Stimulated activated CD8-positive, alpha-beta memory T cell treated with anti-CD3 and anti-CD28 coated beads, Interleukin-15, amount 100 ng/mL, for 48 hours (primary cell): Measurements from ENCODE around the gene SPPL2B.
"Not testable (repeated sequence)": the region's sequence is repeated elsewhere in the genome, so short reads cannot be mapped to it uniquely, and the experiment has no call there.

ENCODE experiments used
- DNase-seq, 2 donors: peaks; one replicate each; pipeline ENCODE4 v3.0.0-alpha.2; 2020; ENCODE audit warnings: low read depth in 2 of 2

Gene SPPL2B

GRCh38 chr19:2328401-2329148 lies at the start of gene SPPL2B, which contains the start of gene LSM7:
SPPL2B (plus strand) TSS chr19:2328684; CDS start chr19:2328710, 26 bp downstream.
LSM7 (minus strand) TSS chr19:2328586; CDS start chr19:2328566, 20 bp downstream.
- DNase-seq = peak; percentile 87 to 89

- no peak for DNase-seq
Observed at GRCh38 chr19:2280633-2281264, 47.7 kb upstream of the SPPL2B start.

GRCh38 chr19:2281265-2282061 lies 47.0 kb upstream of the SPPL2B start:
- DNase-seq = not testable (repeated sequence)

GRCh38 chr19:2282062-2282861 lies 46.2 kb upstream of the SPPL2B start, which contains the start of gene PEAK3:
PEAK3 (minus strand) TSS chr19:2282175; CDS start chr19:2280931, 1,244 bp downstream.
- no peak for DNase-seq

GRCh38 chr19:2282862-2283237 lies 45.6 kb upstream of the SPPL2B start:
- no peak for DNase-seq

- DNase-seq = no peak
Observed at GRCh38 chr19:2283835-2284507, 44.5 kb upstream of the SPPL2B start.

- no peak for DNase-seq
Observed at GRCh38 chr19:2286402-2287140, 41.9 kb upstream of the SPPL2B start.

GRCh38 chr19:2287585-2288337 lies 40.7 kb upstream of the SPPL2B start:
- DNase-seq = no peak

- DNase-seq = no peak
Observed at GRCh38 chr19:2288338-2288817, 40.1 kb upstream of the SPPL2B start.

- no peak for DNase-seq
Observed at GRCh38 chr19:2288818-2289713, 39.4 kb upstream of the SPPL2B start.

- DNase-seq = no peak
Observed at GRCh38 chr19:2289714-2290435, 38.6 kb upstream of the SPPL2B start.

GRCh38 chr19:2290441-2291184 lies 37.9 kb upstream of the SPPL2B start:
- no peak for DNase-seq

GRCh38 chr19:2291185-2291751 lies 37.2 kb upstream of the SPPL2B start:
- no peak for DNase-seq

- no peak for DNase-seq
Observed at GRCh38 chr19:2294687-2295335, 33.7 kb upstream of the SPPL2B start.

- DNase-seq = no peak
Observed at GRCh38 chr19:2296141-2296540, 32.3 kb upstream of the SPPL2B start.

GRCh38 chr19:2300533-2300932 lies 28.0 kb upstream of the SPPL2B start:
- no peak for DNase-seq
